Measurements from ENCODE around the gene CPNE8.

GRCh38 chr12:38919191-38919590 is 13.8 kb upstream of the CPNE8 start:
- TF ChIP-seq, protein P1, sequence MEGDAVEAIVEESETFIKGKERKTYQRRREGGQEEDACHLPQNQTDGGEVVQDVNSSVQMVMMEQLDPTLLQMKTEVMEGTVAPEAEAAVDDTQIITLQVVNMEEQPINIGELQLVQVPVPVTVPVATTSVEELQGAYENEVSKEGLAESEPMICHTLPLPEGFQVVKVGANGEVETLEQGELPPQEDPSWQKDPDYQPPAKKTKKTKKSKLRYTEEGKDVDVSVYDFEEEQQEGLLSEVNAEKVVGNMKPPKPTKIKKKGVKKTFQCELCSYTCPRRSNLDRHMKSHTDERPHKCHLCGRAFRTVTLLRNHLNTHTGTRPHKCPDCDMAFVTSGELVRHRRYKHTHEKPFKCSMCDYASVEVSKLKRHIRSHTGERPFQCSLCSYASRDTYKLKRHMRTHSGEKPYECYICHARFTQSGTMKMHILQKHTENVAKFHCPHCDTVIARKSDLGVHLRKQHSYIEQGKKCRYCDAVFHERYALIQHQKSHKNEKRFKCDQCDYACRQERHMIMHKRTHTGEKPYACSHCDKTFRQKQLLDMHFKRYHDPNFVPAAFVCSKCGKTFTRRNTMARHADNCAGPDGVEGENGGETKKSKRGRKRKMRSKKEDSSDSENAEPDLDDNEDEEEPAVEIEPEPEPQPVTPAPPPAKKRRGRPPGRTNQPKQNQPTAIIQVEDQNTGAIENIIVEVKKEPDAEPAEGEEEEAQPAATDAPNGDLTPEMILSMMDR (IDR thresholded peaks at IDR 0.05; ENCODE audit: low read length): no peak
- TF ChIP-seq EZH2 (optimal IDR thresholded peaks at IDR 0.05; ENCODE audit: low read depth, low read length): no peak
- TF ChIP-seq EZH2phosphoT487 (IDR thresholded peaks at IDR 0.05; ENCODE audit: low read length): no peak
